Mucosa of stomach (tissue), 1 donor: ENCODE results near the gene MAD1L1.

ENCODE experiments used
- H3K27me3 ChIP-seq: one replicate; pipeline ENCODE4 v1.7.0; 2013; ENCODE audit warnings: mild to moderate bottlenecking, low read length; ENCODE audit not compliant: control insufficient read depth, insufficient read depth
- H3K36me3 ChIP-seq: one replicate; pipeline ENCODE4 v1.7.0; 2013; ENCODE audit warnings: low read length; ENCODE audit not compliant: control insufficient read depth, insufficient read depth
- H3K4me1 ChIP-seq: one replicate; pipeline ENCODE4 v1.7.0; 2013; ENCODE audit warnings: mild to moderate bottlenecking, low read length; ENCODE audit not compliant: control insufficient read depth, insufficient read depth
- H3K4me3 ChIP-seq: one replicate; pipeline ENCODE4 v1.7.0; 2013; ENCODE audit warnings: low read length
- H3K9ac ChIP-seq: one replicate; pipeline ENCODE4 v1.7.0; 2013; ENCODE audit warnings: mild to moderate bottlenecking, low read length, moderate library complexity
- H3K9me3 ChIP-seq: one replicate; pipeline ENCODE4 v1.7.0; 2013; ENCODE audit warnings: mild to moderate bottlenecking, low read length, moderate library complexity; ENCODE audit not compliant: control insufficient read depth
- donor health status: Pancreatic carcinoma.

MAD1L1 gene

GRCh38 chr7:2200584-2200980 is 32.2 kb downstream of the MAD1L1 start:
- no peak overlapping the region for H3K4me3 ChIP-seq
- no peaks in the 10 kb centered on the region for H3K36me3 ChIP-seq

GRCh38 chr7:2199956-2200583 is 32.7 kb downstream of the MAD1L1 start:
- Histone ChIP-seq H3K4me1 (no peaks in the 10 kb centered on the region), H3K9me3 (no peaks in the 10 kb centered on the region), H3K27me3 (no peaks in the 10 kb centered on the region), H3K9ac (no peak overlapping the region), H3K36me3 (no peaks in the 10 kb centered on the region), H3K4me3 (no peak overlapping the region)

More at GRCh38 chr7:2200584-2200980, 32.2 kb downstream of the MAD1L1 start:
- Histone ChIP-seq H3K27me3 (no peaks in the 10 kb centered on the region), H3K9me3 (no peaks in the 10 kb centered on the region), H3K9ac (no peak overlapping the region), H3K4me1 (no peaks in the 10 kb centered on the region)

- Histone ChIP-seq H3K36me3 (no peaks in the 10 kb centered on the region), H3K27me3 (no peaks in the 10 kb centered on the region), H3K9me3 (no peaks in the 10 kb centered on the region), H3K4me3 (no peak overlapping the region), H3K9ac (no peak overlapping the region), H3K4me1 (no peaks in the 10 kb centered on the region)
Measured at GRCh38 chr7:2199528-2199927, 33.2 kb downstream of the MAD1L1 start.

- no peaks in the 10 kb centered on the region for H3K36me3 ChIP-seq
- no peak overlapping the region for H3K4me3 ChIP-seq
- H3K9me3 ChIP-seq, result no peaks in the 10 kb centered on the region
- no peak overlapping the region for H3K9ac ChIP-seq
- no peaks in the 10 kb centered on the region for H3K27me3 ChIP-seq
- no peaks in the 10 kb centered on the region for H3K4me1 ChIP-seq
Measured at GRCh38 chr7:2198760-2199159, 34.0 kb downstream of the MAD1L1 start.

GRCh38 chr7:2198206-2198605 is 34.5 kb downstream of the MAD1L1 start:
- no peaks in the 10 kb centered on the region for H3K36me3 ChIP-seq
- H3K4me1 ChIP-seq, result no peaks in the 10 kb centered on the region
- H3K9me3 ChIP-seq, result no peaks in the 10 kb centered on the region
- H3K4me3 ChIP-seq, result no peak overlapping the region
- H3K27me3 ChIP-seq, result no peaks in the 10 kb centered on the region
- no peak overlapping the region for H3K9ac ChIP-seq

- Histone ChIP-seq H3K27me3 (no peaks in the 10 kb centered on the region), H3K9ac (no peak overlapping the region), H3K4me1 (no peaks in the 10 kb centered on the region), H3K36me3 (no peaks in the 10 kb centered on the region), H3K9me3 (no peaks in the 10 kb centered on the region), H3K4me3 (no peak overlapping the region)
Measured at GRCh38 chr7:2197436-2198155, 35.1 kb downstream of the MAD1L1 start.

GRCh38 chr7:2196381-2197378 is 36.1 kb downstream of the MAD1L1 start:
- H3K4me3 ChIP-seq, result no peak overlapping the region
- no peaks in the 10 kb centered on the region for H3K36me3 ChIP-seq
- H3K9ac ChIP-seq, result no peak overlapping the region
- no peaks in the 10 kb centered on the region for H3K27me3 ChIP-seq
- H3K9me3 ChIP-seq, result no peaks in the 10 kb centered on the region
- no peaks in the 10 kb centered on the region for H3K4me1 ChIP-seq

- Histone ChIP-seq H3K27me3 (no peaks in the 10 kb centered on the region), H3K4me1 (no peaks in the 10 kb centered on the region), H3K9me3 (no peaks in the 10 kb centered on the region), H3K9ac (no peak overlapping the region), H3K4me3 (no peak overlapping the region), H3K36me3 (no peaks in the 10 kb centered on the region)
Measured at GRCh38 chr7:2195400-2196246, 37.1 kb downstream of the MAD1L1 start.

- H3K27me3 ChIP-seq, result no peaks in the 10 kb centered on the region
- no peaks in the 10 kb centered on the region for H3K9me3 ChIP-seq
- H3K4me3 ChIP-seq, result no peak overlapping the region
- no peak overlapping the region for H3K9ac ChIP-seq
- no peaks in the 10 kb centered on the region for H3K36me3 ChIP-seq
- no peaks in the 10 kb centered on the region for H3K4me1 ChIP-seq
Measured at GRCh38 chr7:2193575-2194305, 39.0 kb downstream of the MAD1L1 start.

GRCh38 chr7:2192831-2193534 is 39.8 kb downstream of the MAD1L1 start:
- no peaks in the 10 kb centered on the region for H3K9me3 ChIP-seq
- no peaks in the 10 kb centered on the region for H3K27me3 ChIP-seq
- H3K36me3 ChIP-seq, result no peaks in the 10 kb centered on the region
- H3K4me1 ChIP-seq, result no peaks in the 10 kb centered on the region
- no peak overlapping the region for H3K9ac ChIP-seq
- H3K4me3 ChIP-seq, result no peak overlapping the region
